Activated naive CD4-positive, alpha-beta T cell treated with anti-CD3 and anti-CD28 coated beads, Interleukin-2, amount 50 U/mL, for 72 hours (primary cell): Measurements from ENCODE around the gene ERGIC3. TPM values are rescaled to one million over a fixed set of nuclear protein-coding genes. Genes with fewer than 3 reads are reported as not detected.
"Not testable (repeated sequence)": the region's sequence is repeated elsewhere in the genome, so short reads cannot be mapped to it uniquely, and the experiment has no call there.

Experiments
- ATAC-seq, 2 donors: fragments of 150-1000 bp; cut with Tn5 transposase; 2 replicates each; pipeline ENCODE4 v1.10.0; 2021; ENCODE audit warnings: mild to moderate bottlenecking in 2 of 2, moderate library complexity in 2 of 2
- DNase-seq, 2 donors: peaks; one replicate each; pipeline ENCODE4 v3.0.0; 2021 to 2022; ENCODE audit warnings: low spot score in 2 of 2
- H3K27ac Mint-ChIP-seq, 2 donors: one replicate each; pipeline ENCODE4 v1.8.0; 2022; ENCODE audit warnings: mild to moderate bottlenecking in 2 of 2, mixed read lengths in 2 of 2
- H3K36me3 Mint-ChIP-seq, 2 donors: one replicate each; pipeline ENCODE4 v1.8.0; 2022; ENCODE audit warnings: mixed read lengths in 2 of 2
- H3K9me3 Mint-ChIP-seq, 2 donors: one replicate each; pipeline ENCODE4 v1.8.0; 2022; ENCODE audit warnings: mixed read lengths in 2 of 2
- total RNA-seq, 2 donors: library from RNA; stranded (reverse); gene quantifications; one replicate each; pipeline ENCODE4 v1.2.3, GENCODE V29; 2022

The ERGIC3 gene
- total RNA-seq, 2 donors from 2014 or later = 132 to 150 TPM

DNA sequence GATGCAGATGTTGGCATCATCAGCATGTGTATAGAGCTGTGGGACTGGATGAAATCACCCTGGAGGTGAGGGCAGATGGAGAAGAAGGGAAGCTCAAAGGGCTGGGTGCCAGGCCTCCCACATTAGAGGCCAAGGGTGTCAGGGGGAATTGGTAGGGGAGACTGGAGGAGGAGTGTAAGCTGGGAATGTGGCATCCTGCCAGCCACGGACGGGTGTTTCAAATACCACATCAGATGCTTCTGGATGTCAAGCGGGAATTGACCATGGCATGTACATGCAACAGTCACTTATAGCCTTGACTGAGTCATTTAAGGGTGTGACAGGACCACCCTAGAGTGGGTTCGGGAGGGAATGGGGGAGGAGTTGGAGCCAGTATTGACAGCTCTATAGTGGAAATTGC is 9.6 kb downstream of the ERGIC3 start:
- H3K9me3 Mint-ChIP-seq = no peaks in the 10 kb centered on the region
- no peak overlapping the region for H3K27ac Mint-ChIP-seq
- no peak for ATAC-seq
- no peak for DNase-seq
- H3K36me3 Mint-ChIP-seq = no peaks in the 10 kb centered on the region

DNA sequence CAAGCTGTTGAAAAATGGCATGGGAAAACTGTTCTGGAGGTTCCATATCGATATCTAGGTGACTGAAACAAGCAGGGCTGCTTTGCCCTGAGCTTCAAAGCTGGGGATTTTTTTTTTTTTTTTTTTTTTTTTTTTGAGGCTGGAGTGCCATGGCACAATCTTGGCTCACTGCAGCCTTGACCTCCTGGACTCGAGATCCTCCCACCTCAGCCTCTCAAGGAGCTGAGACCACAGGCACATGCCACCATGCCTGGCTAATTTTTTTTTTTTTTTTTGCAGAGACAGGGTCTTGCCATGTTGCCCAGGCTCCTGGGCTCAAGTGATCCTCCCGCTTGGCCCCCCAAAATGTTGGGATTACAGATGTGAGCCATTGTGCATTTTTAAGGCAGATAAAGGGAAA is 11.0 kb downstream of the ERGIC3 start:
- ATAC-seq (no peak), DNase-seq (no peak)
- Mint-ChIP-seq H3K36me3 (no peaks in the 10 kb centered on the region), H3K9me3 (no peaks in the 10 kb centered on the region), H3K27ac (no peak overlapping the region)

- not testable (repeated sequence) for ATAC-seq, DNase-seq, H3K9me3 Mint-ChIP-seq, H3K36me3 Mint-ChIP-seq
- H3K27ac Mint-ChIP-seq = peak overlapping the region in 1 of 2 donors; percentile 9
Measured at GRCh38 chr20:35555461-35555860, 13.6 kb downstream of the ERGIC3 start.

GRCh38 chr20:35555951-35556645 is 14.2 kb downstream of the ERGIC3 start:
- H3K27ac Mint-ChIP-seq = no peak overlapping the region
- H3K9me3 Mint-ChIP-seq = no peaks in the 10 kb centered on the region
- no peaks in the 10 kb centered on the region for H3K36me3 Mint-ChIP-seq
- DNase-seq = no peak
- no peak for ATAC-seq

- Mint-ChIP-seq H3K27ac (no peak overlapping the region), H3K36me3 (no peaks in the 10 kb centered on the region), H3K9me3 (no peaks in the 10 kb centered on the region)
- ATAC-seq (no peak), DNase-seq (no peak)
Measured at GRCh38 chr20:35556871-35557270, 15.0 kb downstream of the ERGIC3 start.

GRCh38 chr20:35558451-35558850 is 16.6 kb downstream of the ERGIC3 start:
- DNase-seq (no peak), ATAC-seq (no peak)
- no peaks in the 10 kb centered on the region for H3K9me3 Mint-ChIP-seq
- H3K36me3 Mint-ChIP-seq = no peaks in the 10 kb centered on the region
- H3K27ac Mint-ChIP-seq = peak overlapping the region in 1 of 2 donors; percentile 26

GRCh38 chr20:35559042-35559693 is 17.3 kb downstream of the ERGIC3 start:
- H3K9me3 Mint-ChIP-seq = no peaks in the 10 kb centered on the region
- no peak overlapping the region for H3K27ac Mint-ChIP-seq
- H3K36me3 Mint-ChIP-seq = no peaks in the 10 kb centered on the region
- no peak for DNase-seq
- ATAC-seq = no peak

- Mint-ChIP-seq H3K36me3 (no peaks in the 10 kb centered on the region), H3K27ac (no peak overlapping the region), H3K9me3 (no peaks in the 10 kb centered on the region)
- DNase-seq (no peak), ATAC-seq (no peak)
Measured at GRCh38 chr20:35560105-35560511, 18.2 kb downstream of the ERGIC3 start.

DNA sequence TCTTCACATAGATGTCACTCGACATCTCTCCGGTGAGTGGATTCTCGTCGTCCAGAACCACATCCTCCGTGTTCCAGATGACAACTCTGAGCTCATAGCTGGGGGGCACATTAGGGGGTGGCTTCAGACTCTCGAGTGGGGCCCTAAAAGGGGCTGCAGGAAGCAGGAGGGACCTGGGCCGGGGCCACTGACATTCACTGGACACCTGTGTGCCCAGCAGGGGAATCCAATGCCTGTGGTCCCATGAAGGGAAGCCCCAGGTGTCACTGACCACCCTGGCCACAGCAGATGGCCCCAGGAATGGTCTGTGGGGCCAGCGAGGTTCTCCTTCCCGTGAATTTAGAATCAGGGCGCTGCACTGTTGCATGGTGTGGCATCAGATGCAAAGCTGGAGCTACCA is 18.7 kb downstream of the ERGIC3 start:
- Mint-ChIP-seq H3K36me3 (no peaks in the 10 kb centered on the region), H3K9me3 (no peaks in the 10 kb centered on the region), H3K27ac (no peak overlapping the region)
- DNase-seq (no peak), ATAC-seq (no peak)

- ATAC-seq (peak; percentile 24), DNase-seq (no peak)
- Mint-ChIP-seq H3K9me3 (no peaks in the 10 kb centered on the region), H3K27ac (no peak overlapping the region), H3K36me3 (no peaks in the 10 kb centered on the region)
Measured at GRCh38 chr20:35561268-35561667, 19.4 kb downstream of the ERGIC3 start.

GRCh38 chr20:35561671-35562070 is 19.8 kb downstream of the ERGIC3 start:
- DNase-seq (no peak), ATAC-seq (no peak)
- Mint-ChIP-seq H3K9me3 (no peaks in the 10 kb centered on the region), H3K27ac (no peak overlapping the region), H3K36me3 (no peaks in the 10 kb centered on the region)

DNA sequence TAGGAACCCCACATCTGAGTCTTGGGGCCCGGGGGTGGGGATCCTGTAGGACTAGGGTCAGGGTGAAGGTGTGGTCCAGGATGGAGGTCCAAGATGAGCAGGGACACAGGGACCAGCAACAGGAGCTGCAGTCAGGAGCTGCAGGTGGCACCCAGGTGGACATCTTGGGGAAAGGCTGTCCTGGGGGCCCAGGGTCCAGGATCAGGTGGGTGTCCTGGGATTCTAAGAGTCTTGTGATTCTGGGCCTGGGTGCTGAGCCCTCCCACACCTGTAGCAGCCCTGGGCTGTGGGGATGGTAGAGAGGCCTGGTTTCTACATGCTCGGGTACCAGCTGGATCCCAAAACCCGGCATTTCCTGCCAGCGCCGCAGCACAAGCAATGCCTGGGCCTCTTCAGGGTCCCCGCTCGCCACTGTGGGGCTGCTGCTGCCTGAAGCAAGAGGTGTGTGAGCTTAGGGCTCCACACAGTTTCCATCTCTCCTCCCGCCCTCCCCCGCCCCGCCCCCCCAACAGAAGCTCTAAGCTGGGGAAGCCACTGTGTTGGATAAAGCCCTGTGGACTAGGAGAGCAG is 20.7 kb downstream of the ERGIC3 start:
- DNase-seq (no peak), ATAC-seq (no peak)
- Mint-ChIP-seq H3K9me3 (no peaks in the 10 kb centered on the region), H3K27ac (no peak overlapping the region), H3K36me3 (no peaks in the 10 kb centered on the region)

GRCh38 chr20:35563834-35564233 is 22.0 kb downstream of the ERGIC3 start:
- H3K27ac Mint-ChIP-seq = peak overlapping the region in 1 of 2 donors; percentile 68
- ATAC-seq = no peak
- H3K9me3 Mint-ChIP-seq = no peaks in the 10 kb centered on the region
- DNase-seq = no peak
- no peaks in the 10 kb centered on the region for H3K36me3 Mint-ChIP-seq

DNA sequence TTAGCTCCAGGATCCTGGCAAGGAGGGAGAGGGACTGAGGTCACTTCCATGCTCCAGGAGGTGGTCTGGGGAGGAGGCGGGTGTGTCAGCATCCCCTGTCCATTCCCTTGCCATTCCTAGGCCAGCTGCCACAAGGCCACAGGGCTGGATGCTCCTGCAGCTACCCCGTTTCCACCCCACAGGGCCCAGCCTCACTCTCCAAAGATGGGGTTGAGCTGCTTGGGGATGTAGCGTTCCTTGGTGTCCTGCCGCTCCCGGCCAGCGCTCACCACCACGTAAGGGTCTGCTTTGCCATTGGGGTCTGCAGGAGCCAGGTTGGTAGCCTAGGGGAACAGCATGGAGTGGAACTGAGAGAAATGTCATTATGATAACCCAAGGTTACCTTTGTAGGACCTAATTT is 23.0 kb downstream of the ERGIC3 start:
- no peaks in the 10 kb centered on the region for H3K9me3 Mint-ChIP-seq
- ATAC-seq (no peak), DNase-seq (no peak)
- H3K27ac Mint-ChIP-seq = no peak overlapping the region
- no peaks in the 10 kb centered on the region for H3K36me3 Mint-ChIP-seq

DNA sequence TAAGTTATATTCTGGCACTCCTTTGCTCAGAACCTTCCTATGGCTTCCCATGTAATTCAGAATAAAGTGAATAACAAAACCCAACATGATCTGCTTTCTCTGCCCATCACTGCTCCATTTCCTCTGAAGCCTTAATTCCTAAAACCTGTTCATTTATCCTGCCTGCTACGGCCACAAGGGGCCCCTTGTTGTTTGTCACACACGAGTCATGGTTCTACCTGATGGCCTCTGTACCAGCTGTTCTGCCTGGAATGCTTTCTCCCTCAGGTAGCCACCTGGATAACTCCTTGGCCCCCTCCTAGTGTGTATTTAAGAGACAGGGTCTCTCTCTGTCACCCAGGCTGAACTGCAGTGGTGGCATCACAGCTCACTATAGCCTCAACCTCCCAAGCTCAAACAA is 26.8 kb downstream of the ERGIC3 start:
- ATAC-seq = no peak
- Mint-ChIP-seq H3K27ac (no peak overlapping the region), H3K36me3 (peaks cover 6 to 8% of the 10 kb centered on the region in 2 donors), H3K9me3 (peaks cover 5% of the 10 kb centered on the region in 2 donors)
- no peak for DNase-seq

DNA sequence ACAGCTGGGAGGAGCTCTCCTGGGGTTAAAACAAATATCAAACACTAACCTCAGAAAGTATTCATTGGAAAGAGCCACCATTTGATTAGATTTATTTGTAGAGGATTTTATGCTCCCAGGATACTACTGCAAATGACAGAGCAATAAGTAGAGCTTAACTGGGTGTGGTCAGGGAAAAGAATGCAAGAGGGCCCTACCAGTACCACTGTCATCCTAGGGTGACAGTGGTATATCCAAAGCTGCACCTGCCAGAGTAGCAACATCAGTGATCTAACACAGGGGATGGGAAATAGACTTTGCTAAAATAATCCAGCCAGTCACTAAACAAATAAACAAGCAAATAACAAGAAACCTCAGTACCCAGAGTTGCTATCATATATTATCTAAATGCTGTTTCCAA is 29.7 kb downstream of the ERGIC3 start:
- no peak overlapping the region for H3K27ac Mint-ChIP-seq
- no peak for ATAC-seq
- H3K36me3 Mint-ChIP-seq = peaks cover 6 to 8% of the 10 kb centered on the region in 2 donors
- DNase-seq = no peak
- H3K9me3 Mint-ChIP-seq = peaks cover 5% of the 10 kb centered on the region in 2 donors

DNA sequence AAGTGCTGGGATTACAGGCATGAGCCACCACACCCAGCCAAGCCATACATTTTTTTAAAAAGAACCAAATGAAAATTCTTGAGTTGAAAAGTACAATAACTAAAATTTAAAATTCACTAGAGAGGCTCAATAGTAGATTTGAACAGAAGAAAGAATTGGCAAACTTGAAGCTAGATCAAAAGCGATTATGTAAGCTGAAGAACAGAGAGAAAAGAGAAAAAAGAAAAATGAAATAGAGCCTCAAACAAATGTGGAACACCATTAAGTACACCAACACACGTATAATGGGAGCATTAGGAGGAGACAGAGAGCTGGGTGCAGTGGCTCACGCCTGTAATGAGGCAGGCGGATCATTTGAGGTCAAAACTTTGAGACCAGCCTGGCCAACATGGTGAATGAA is 31.0 kb downstream of the ERGIC3 start:
- peaks cover 5% of the 10 kb centered on the region in 2 donors for H3K9me3 Mint-ChIP-seq
- DNase-seq (no peak), ATAC-seq (no peak)
- H3K27ac Mint-ChIP-seq = peak overlapping the region in 1 of 2 donors; percentile 13
- peaks cover 6 to 8% of the 10 kb centered on the region in 2 donors for H3K36me3 Mint-ChIP-seq

DNA sequence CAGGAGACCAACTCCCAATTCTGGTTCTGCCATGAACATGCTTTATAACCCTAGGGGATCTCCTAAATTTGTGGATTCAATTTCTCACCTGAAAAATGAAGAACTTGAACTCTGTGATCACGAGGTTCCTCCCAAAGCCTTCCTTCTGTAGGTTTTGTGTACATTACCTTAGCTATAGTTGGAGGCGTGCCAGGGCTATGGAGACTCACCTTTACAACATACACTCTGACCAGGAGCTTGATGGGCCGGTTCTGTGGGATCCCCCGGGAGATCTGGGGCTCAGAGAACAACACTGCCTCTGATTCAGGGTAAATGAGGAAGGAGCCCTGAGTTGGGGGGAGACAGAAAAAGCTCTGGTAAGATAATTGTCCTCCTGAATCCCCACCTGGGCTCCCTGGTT is 34.1 kb downstream of the ERGIC3 start:
- peaks cover 6 to 8% of the 10 kb centered on the region in 2 donors for H3K36me3 Mint-ChIP-seq
- peaks cover 5% of the 10 kb centered on the region in 2 donors for H3K9me3 Mint-ChIP-seq
- H3K27ac Mint-ChIP-seq = no peak overlapping the region
- no peak for DNase-seq
- ATAC-seq = no peak
